ENCODE measurements around the gene PSRC1. TPM values are rescaled to one million over a fixed set of nuclear protein-coding genes. Genes with fewer than 3 reads are reported as not detected.
A peak's percentile ranks its signal among the peaks of the same experiment; 100 is the strongest.

PSRC1 gene
- total and polyA plus RNA-seq, 12 donors, result 0.52 to 13.2 (median 2.5) TPM

DNA sequence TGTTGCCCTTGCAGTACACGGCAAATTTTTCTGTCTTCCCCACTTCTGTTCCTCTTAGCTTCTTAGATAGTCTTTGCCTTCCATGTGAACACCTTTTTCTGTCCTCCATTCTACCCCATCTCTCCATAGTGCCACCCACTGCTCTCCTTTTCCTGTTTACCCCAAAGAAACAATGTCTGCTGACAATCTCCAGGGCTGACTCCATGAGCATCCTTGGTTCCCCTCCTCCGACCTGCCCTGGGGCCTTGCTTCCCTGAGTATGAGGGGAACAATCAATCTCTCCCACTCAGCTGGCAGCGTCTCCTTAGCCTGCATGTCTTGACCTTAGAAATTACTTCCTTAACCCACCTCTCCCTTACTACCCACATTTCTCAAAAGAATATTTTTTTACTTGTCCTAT is 36.2 kb upstream of the PSRC1 start:
- Histone ChIP-seq H3K36me3 (replicated peaks in 1 of 2) (peaks cover 0 to 24% of the 10 kb centered on the region in 2 donors), H3K27ac (no peak overlapping the region), H3K27me3 (no peaks in the 10 kb centered on the region), H3K4me3 (no peak overlapping the region), H3K4me1 (replicated peaks in 1 of 2) (no peaks in the 10 kb centered on the region), H3K9me3 (replicated peaks in 1 of 3) (no peaks in the 10 kb centered on the region)
- 84 to 92% (median 87%) methylated on average over 3 of the region's 3 CpGs for WGBS, 4 donors
- TF ChIP-seq, protein P1, sequence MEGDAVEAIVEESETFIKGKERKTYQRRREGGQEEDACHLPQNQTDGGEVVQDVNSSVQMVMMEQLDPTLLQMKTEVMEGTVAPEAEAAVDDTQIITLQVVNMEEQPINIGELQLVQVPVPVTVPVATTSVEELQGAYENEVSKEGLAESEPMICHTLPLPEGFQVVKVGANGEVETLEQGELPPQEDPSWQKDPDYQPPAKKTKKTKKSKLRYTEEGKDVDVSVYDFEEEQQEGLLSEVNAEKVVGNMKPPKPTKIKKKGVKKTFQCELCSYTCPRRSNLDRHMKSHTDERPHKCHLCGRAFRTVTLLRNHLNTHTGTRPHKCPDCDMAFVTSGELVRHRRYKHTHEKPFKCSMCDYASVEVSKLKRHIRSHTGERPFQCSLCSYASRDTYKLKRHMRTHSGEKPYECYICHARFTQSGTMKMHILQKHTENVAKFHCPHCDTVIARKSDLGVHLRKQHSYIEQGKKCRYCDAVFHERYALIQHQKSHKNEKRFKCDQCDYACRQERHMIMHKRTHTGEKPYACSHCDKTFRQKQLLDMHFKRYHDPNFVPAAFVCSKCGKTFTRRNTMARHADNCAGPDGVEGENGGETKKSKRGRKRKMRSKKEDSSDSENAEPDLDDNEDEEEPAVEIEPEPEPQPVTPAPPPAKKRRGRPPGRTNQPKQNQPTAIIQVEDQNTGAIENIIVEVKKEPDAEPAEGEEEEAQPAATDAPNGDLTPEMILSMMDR (IDR thresholded peaks at IDR 0.05), result no peak
- TF ChIP-seq POLR2A (IDR thresholded peaks at IDR 0.05), result no peak
- intact Hi-C loops (cut with DNase I), result no loop called here
- peak in 1 of 7 donors; percentile 42 for DNase-seq

DNA sequence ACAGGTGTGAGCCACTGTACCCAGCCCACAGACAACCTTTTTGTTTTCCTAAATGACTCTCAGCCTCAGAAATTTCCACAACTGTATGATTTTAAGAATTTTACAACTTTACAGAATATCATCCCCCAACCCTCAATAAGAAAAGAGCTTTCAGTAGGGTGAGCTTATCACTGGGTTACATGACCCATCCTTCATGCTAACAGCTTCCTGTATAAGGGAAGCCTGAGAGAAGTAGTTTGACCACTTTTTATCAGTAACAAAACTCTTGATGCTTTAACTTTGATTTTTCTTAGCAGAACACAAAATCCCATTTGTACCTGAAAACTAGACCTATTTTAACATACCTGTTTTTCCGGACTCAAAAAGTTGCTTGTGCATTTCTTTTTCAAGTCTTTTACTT is 33.6 kb upstream of the PSRC1 start:
- peaks cover 0 to 14% of the 10 kb centered on the region in 2 donors for H3K36me3 ChIP-seq (replicated peaks in 1 of 2)
- no peak overlapping the region for H3K4me3 ChIP-seq
- no peaks in the 10 kb centered on the region for H3K9me3 ChIP-seq (replicated peaks in 1 of 3)
- TF ChIP-seq, protein P1 (IDR thresholded peaks at IDR 0.05), result no peak
- TF ChIP-seq POLR2A (IDR thresholded peaks at IDR 0.05), result no peak
- no peaks in the 10 kb centered on the region for H3K4me1 ChIP-seq (replicated peaks in 1 of 2)
- intact Hi-C loops (cut with DNase I), result no loop called here
- H3K27me3 ChIP-seq, result no peaks in the 10 kb centered on the region
- H3K27ac ChIP-seq, result no peak overlapping the region
- 90 to 100% (median 96%) methylated on average over 1 of the region's 1 CpG for WGBS, 4 donors
- no peak for DNase-seq

DNA sequence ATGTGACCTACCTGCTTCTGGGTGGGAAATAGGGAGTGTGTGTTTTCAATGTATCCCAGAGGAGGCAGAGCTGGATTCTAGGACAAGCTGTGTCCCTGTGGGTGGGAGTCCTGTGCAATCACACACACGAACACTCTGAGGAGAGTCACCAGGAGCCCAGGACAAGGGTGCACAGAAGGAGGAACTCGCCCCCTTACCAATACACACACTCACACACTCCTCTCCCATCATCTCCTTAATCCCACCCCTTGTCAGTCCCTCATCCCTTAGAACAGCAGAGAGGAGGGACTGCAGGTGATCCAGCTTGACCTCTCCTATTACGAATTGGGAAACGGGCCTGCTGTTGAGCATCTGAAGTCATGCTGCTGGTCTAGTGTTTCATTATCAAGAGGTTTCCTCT is 32.3 kb upstream of the PSRC1 start:
- H3K27ac ChIP-seq, result no peak overlapping the region
- intact Hi-C loops (cut with DNase I), result no loop called here
- TF ChIP-seq, protein P1 (IDR thresholded peaks at IDR 0.05), result no peak
- no peak for TF ChIP-seq POLR2A (IDR thresholded peaks at IDR 0.05)
- no peaks in the 10 kb centered on the region for H3K27me3 ChIP-seq
- H3K4me3 ChIP-seq, result no peak overlapping the region
- DNase-seq, result peak in 1 of 7 donors; percentile 5
- no peaks in the 10 kb centered on the region for H3K9me3 ChIP-seq (replicated peaks in 1 of 3)
- no peaks in the 10 kb centered on the region for H3K4me1 ChIP-seq (replicated peaks in 1 of 2)
- peaks cover 0 to 7% of the 10 kb centered on the region in 2 donors for H3K36me3 ChIP-seq (replicated peaks in 1 of 2)
- 94 to 96% (median 95%) methylated on average over 4 of the region's 4 CpGs for WGBS, 4 donors

DNA sequence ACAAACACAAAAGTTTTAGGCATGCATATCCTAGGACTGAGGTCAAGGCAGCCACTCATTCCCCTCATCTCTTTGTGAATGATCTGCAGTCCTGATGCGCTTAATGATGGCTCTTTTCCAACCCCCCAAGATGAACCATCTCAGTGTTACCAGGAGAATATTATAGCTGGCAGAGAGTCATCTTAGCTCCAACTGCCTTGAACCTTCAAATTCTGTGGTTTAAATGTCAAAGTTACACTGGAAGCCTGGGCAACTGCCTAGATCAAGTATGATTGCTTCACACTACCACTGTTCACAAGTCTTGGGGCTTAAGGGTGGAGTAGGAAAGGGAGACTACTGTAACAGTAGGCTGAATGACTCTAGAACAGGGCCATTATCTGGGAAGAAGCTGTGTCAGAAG is 31.9 kb upstream of the PSRC1 start:
- Histone ChIP-seq H3K27me3 (no peaks in the 10 kb centered on the region), H3K4me3 (no peak overlapping the region), H3K36me3 (replicated peaks in 1 of 2) (peaks cover 0 to 7% of the 10 kb centered on the region in 2 donors), H3K4me1 (replicated peaks in 1 of 2) (no peaks in the 10 kb centered on the region), H3K27ac (no peak overlapping the region), H3K9me3 (replicated peaks in 1 of 3) (no peaks in the 10 kb centered on the region)
- DNase-seq, result peak in 1 of 7 donors; percentile 3
- TF ChIP-seq POLR2A (IDR thresholded peaks at IDR 0.05), result no peak
- TF ChIP-seq, protein P1 (IDR thresholded peaks at IDR 0.05), result no peak
- 91 to 100% (median 98%) methylated on average over 1 of the region's 1 CpG for WGBS, 4 donors
- intact Hi-C loops (cut with DNase I), result no loop called here
